Mucosa of rectum (tissue), 2 donors: ENCODE results near the gene DGKZ.
A peak's percentile ranks its signal among the peaks of the same experiment; 100 is the strongest.

Experiments used
- H3K27ac ChIP-seq, 2 donors: one replicate each; pipeline ENCODE4 v1.7.0; 2013; ENCODE audit warnings: inconsistent platforms in 2 of 2, low read depth in 2 of 2, low read length in 2 of 2
- H3K27me3 ChIP-seq, 2 donors: one replicate each; pipeline ENCODE4 v1.7.0; 2013; ENCODE audit warnings: low read length in 2 of 2; ENCODE audit not compliant: control insufficient read depth in 2 of 2, insufficient read depth in 2 of 2
- H3K36me3 ChIP-seq, 2 donors: one replicate each; pipeline ENCODE4 v1.7.0; 2013; ENCODE audit warnings: low read length in 2 of 2; ENCODE audit not compliant: control insufficient read depth in 2 of 2, insufficient read depth in 2 of 2
- H3K4me1 ChIP-seq, 2 donors: one replicate each; pipeline ENCODE4 v1.7.0; 2013; ENCODE audit warnings: low read length in 2 of 2, mild to moderate bottlenecking in 1 of 2; ENCODE audit not compliant: control insufficient read depth in 2 of 2, insufficient read depth in 2 of 2
- H3K4me3 ChIP-seq, 2 donors: one replicate each; pipeline ENCODE4 v1.7.0; 2013; ENCODE audit warnings: low read length in 2 of 2
- H3K9ac ChIP-seq, 2 donors: one replicate each; pipeline ENCODE4 v1.7.0; 2013; ENCODE audit warnings: low read length in 2 of 2, low read depth in 1 of 2, mild to moderate bottlenecking in 1 of 2
- H3K9me3 ChIP-seq, 2 donors: one replicate each; pipeline ENCODE4 v1.7.0; 2013; ENCODE audit warnings: low read length in 2 of 2; ENCODE audit not compliant: control insufficient read depth in 2 of 2
- donor health status: healthy.
- donor health status: Normal muscosa, but diverticular disease.

Gene DGKZ

GRCh38 chr11:46386674-46387073 is 39.4 kb downstream of the DGKZ start:
- Histone ChIP-seq H3K4me3 (no peak overlapping the region), H3K9ac (no peak overlapping the region), H3K9me3 (no peaks in the 10 kb centered on the region), H3K4me1 (peaks cover 21 to 49% of the 10 kb centered on the region in 2 donors), H3K36me3 (no peaks in the 10 kb centered on the region), H3K27ac (no peak overlapping the region), H3K27me3 (peaks cover 34 to 50% of the 10 kb centered on the region in 2 donors)

GRCh38 chr11:46387456-46387855 is 40.2 kb downstream of the DGKZ start:
- Histone ChIP-seq H3K36me3 (no peaks in the 10 kb centered on the region), H3K4me3 (no peak overlapping the region), H3K9ac (no peak overlapping the region), H3K4me1 (peaks cover 15 to 42% of the 10 kb centered on the region in 2 donors), H3K27me3 (peaks cover 34 to 47% of the 10 kb centered on the region in 2 donors), H3K27ac (no peak overlapping the region), H3K9me3 (no peaks in the 10 kb centered on the region)

DNA sequence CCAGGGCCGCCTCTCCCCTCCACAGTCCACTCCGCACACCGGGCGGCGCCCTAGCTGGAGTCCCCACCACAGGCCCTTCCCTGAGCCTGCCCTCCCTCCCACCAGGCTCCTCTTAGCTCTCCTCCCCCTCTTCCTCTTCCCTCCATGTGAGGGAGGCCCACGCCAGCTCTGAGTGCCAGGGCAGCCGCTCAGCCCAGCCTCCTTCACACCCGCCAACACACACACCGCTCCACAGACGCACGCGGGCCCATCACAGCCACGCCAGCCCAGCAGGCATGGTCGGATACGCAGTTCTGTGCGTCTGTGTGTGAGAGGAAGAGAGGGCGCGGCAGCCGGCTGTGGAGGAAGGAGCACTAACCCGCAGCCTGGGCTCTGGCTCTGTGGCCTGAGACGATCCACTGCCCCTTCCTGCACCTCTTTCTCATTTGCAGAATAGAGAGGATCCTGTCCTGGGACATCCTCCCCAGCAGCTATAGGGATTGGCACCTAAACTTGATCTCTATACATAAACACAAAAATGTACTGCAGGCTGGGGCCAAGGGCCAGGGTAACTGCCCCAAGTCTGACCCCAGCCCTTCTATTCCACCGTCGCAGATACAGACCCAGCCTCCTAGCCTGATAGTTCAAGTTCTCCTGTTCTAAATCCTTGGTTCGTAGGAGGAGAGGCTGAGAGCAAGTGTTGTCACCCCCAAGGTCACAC is 40.8 kb downstream of the DGKZ start:
- Histone ChIP-seq H3K9ac (no peak overlapping the region), H3K36me3 (no peaks in the 10 kb centered on the region), H3K4me3 (no peak overlapping the region), H3K4me1 (peaks cover 14 to 41% of the 10 kb centered on the region in 2 donors), H3K27me3 (peaks cover 34 to 46% of the 10 kb centered on the region in 2 donors), H3K27ac (no peak overlapping the region), H3K9me3 (no peaks in the 10 kb centered on the region)

- no peak overlapping the region for H3K9ac ChIP-seq
- H3K4me1 ChIP-seq = peaks cover 14 to 35% of the 10 kb centered on the region in 2 donors
- H3K4me3 ChIP-seq = peak overlapping the region in 1 of 2 donors; percentile 61
- H3K9me3 ChIP-seq = no peaks in the 10 kb centered on the region
- no peaks in the 10 kb centered on the region for H3K36me3 ChIP-seq
- H3K27me3 ChIP-seq = peaks cover 34 to 46% of the 10 kb centered on the region in 2 donors
- no peak overlapping the region for H3K27ac ChIP-seq
Measured at GRCh38 chr11:46388619-46389449, 41.6 kb downstream of the DGKZ start.

- Histone ChIP-seq H3K27me3 (peaks cover 34 to 46% of the 10 kb centered on the region in 2 donors), H3K9ac (no peak overlapping the region)
Measured at GRCh38 chr11:46389450-46390330, 42.4 kb downstream of the DGKZ start.

DNA sequence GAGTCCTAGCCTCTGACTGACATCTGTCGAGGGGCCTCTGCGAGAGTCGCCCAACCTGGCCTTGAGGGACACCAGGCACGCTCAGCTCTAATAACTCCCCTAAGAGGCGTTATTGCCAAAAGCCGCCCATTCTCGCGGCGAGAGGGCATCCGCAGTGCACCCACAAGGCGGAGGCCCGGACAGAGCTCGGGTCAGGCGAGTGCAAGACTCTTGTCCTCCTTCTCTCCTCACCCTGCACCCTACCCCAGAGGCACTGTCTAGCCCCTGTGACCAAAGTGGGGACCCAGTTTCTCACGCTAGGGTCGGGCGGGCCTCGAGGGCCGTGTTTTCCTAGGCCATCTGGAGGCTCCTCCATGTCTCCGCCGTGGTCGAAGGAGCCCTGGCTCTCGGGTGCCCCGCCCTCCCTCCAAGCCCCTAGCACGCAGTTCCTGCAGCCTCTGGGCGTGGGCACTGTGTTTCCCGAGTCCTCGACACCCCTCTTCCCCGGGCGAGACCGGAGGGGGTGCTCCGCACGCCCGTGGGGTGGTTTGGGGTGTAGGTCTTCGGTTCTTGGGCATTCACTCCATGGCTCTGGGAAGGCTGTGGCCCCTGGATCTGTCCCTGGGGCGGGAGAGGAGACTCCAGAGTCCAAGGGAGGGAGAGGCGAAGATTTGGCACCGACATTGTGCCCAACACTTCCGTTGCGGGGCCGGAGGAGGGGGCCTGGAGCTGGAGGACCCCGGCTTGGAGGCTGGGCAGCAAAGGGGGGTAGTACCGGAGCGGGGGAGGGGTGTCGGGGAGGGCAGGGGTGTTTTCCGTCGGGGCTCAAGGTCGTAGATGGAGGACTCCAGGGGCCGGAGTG is 43.3 kb downstream of the DGKZ start:
- peaks cover 10 to 24% of the 10 kb centered on the region in 2 donors for H3K4me1 ChIP-seq
- H3K27me3 ChIP-seq = peaks cover 34 to 46% of the 10 kb centered on the region in 2 donors

More at GRCh38 chr11:46389450-46390330, 42.4 kb downstream of the DGKZ start:
- peaks cover 10 to 28% of the 10 kb centered on the region in 2 donors for H3K4me1 ChIP-seq
- H3K4me3 ChIP-seq = peak overlapping the region; percentile 50 to 61
- no peak overlapping the region for H3K27ac ChIP-seq
- H3K9me3 ChIP-seq = no peaks in the 10 kb centered on the region
- H3K36me3 ChIP-seq = no peaks in the 10 kb centered on the region

GRCh38 chr11:46391186-46391577 is 43.9 kb downstream of the DGKZ start:
- Histone ChIP-seq H3K9me3 (no peaks in the 10 kb centered on the region), H3K4me3 (no peak overlapping the region), H3K27me3 (peaks cover 34 to 45% of the 10 kb centered on the region in 2 donors), H3K27ac (no peak overlapping the region), H3K9ac (no peak overlapping the region), H3K4me1 (peaks cover 10 to 24% of the 10 kb centered on the region in 2 donors), H3K36me3 (peaks cover 3% of the 10 kb centered on the region in 2 donors)

More for the DNA sequence above, 43.3 kb downstream of the DGKZ start:
- Histone ChIP-seq H3K9ac (no peak overlapping the region), H3K4me3 (no peak overlapping the region), H3K9me3 (no peaks in the 10 kb centered on the region), H3K27ac (no peak overlapping the region), H3K36me3 (no peaks in the 10 kb centered on the region)

DNA sequence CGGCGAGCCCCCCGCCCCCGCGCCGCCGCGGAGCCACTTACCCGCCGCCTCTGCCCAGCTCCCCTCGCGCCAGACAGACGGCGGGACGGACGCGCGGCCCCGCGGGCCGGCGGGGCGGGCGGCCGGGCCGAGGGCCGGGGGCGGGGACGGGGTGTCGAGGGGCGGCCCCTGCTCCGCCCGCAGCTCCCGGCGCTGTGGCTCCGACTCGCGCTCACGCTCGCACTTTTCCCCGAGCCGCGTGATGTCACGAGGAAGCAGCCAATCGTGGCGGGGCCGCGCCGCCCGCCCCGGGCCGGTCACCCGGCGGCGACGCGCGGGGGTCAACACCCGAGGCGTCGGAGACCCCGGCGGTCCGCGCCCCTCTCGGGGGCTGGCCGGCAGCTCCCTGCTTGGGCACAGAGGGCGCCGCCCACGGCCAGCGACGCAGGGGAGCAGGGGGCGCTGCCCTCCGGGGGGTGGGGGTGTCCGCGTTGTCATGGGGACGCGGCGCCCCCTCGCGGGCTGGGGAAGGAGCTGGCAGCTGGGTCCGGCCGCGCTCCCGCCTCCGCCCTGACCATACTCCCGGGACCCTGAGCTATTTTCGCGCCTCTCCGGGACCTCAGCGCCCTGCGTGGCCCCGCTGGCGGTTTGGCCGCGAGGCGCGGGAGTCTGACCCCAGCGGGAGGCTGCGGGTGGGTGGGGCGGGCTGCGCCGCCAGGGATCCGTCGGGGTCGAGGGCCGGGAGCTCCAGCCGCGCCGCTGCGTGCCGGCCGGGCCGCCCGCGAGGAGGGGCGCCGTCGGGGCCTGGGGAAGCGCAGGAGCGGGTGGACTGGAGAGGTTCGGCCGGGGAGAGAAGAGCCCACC is 44.5 kb downstream of the DGKZ start, which contains the start of gene CHRM4:
TSS of gene CHRM4 (minus strand) at position 199 of the 843 bp plus-strand sequence. CDS start 5,219 bp downstream, outside the sequence.
- H3K36me3 ChIP-seq = peaks cover 3 to 8% of the 10 kb centered on the region in 2 donors
- no peak within 1 kb of the TSS for H3K9ac ChIP-seq
- H3K27me3 ChIP-seq = peaks cover 34 to 40% of the 10 kb centered on the region in 2 donors
- peak within 1 kb of the TSS; percentile 26 to 46 for H3K4me3 ChIP-seq
- H3K9me3 ChIP-seq = no peaks in the 10 kb centered on the region
- H3K27ac ChIP-seq = no peak within 1 kb of the TSS
- H3K4me1 ChIP-seq = peaks cover 10 to 24% of the 10 kb centered on the region in 2 donors
